ENCODE results near the gene GSTK1. TPM values are rescaled to one million over a fixed set of nuclear protein-coding genes. Genes with fewer than 3 reads are reported as not detected.

Gene GSTK1
- total and polyA plus RNA-seq, 4 donors, result 98.9 to 253 (median 187) TPM

DNA sequence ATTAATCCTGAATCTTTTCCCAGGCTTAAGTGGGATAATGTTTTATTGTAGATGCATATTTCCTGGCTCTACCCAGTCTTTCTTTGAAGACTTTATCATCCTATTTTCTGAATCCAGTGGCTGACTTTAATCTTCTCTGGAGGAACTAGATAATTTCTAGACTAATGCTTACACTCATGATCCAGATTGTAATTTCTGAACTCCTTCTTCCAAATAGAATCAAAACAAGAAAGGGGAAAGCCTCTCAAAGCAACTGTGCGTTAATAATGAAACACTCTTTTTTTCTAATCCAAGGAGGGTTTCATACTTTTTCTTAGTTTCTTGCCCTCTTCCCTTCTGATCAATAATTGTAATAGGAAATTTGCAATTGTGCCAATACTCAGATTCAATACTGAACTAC lies 8.0 kb downstream of the GSTK1 start:
- H3K9ac ChIP-seq (ENCODE audit: low read depth in 1 of 2, low read length in 2 of 2), result no peak overlapping the region
- no peak for TF ChIP-seq FOXA2 (IDR thresholded peaks at IDR 0.05)
- TF ChIP-seq REST (IDR thresholded peaks at IDR 0.05), result no peak
- TF ChIP-seq NR2F2 (IDR thresholded peaks at IDR 0.05), result no peak
- TF ChIP-seq FOXA1 (IDR thresholded peaks at IDR 0.05), result no peak
- no peak for TF ChIP-seq MAX (IDR thresholded peaks at IDR 0.05)
- no peak for TF ChIP-seq RAD21 (IDR thresholded peaks at IDR 0.05)
- TF ChIP-seq GABPA (IDR thresholded peaks at IDR 0.05 in 1 of 2, conservative IDR thresholded peaks at IDR 0.05 in 1 of 2), result no peak
- no peak for TF ChIP-seq TAF1 (conservative IDR thresholded peaks at IDR 0.05)
- TF ChIP-seq JUND (IDR thresholded peaks at IDR 0.05), result no peak
- TF ChIP-seq YY1 (IDR thresholded peaks at IDR 0.05), result no peak
- no peak for TF ChIP-seq HNF4A (conservative IDR thresholded peaks at IDR 0.05)
- TF ChIP-seq HNF4G (IDR thresholded peaks at IDR 0.05), result no peak
- no peak for TF ChIP-seq EGR1 (IDR thresholded peaks at IDR 0.05; ENCODE audit: low read depth in 2 of 2)
- no peaks in the 10 kb centered on the region for H3K9me3 ChIP-seq (ENCODE audit: control insufficient read depth in 4 of 4, low read length in 3 of 4)
- peaks cover 0 to 29% (median 19%) of the 10 kb centered on the region in 4 donors for H3K4me1 ChIP-seq (ENCODE audit: control insufficient read depth in 4 of 4, insufficient read depth in 4 of 4, low read length in 3 of 4)
- no peak overlapping the region for H3K27ac ChIP-seq (ENCODE audit: low read depth in 1 of 2, low read length in 2 of 2)
- H3K36me3 ChIP-seq (ENCODE audit: control insufficient read depth in 4 of 4, insufficient read depth in 3 of 4, low read depth in 1 of 4, low read length in 3 of 4), result peaks cover 1 to 29% (median 7%) of the 10 kb centered on the region in 4 donors
- DNase-seq (ENCODE audit: low spot score), result no peak
- 97% methylated on average over 1 of the region's 1 CpG for WGBS
- H3K4me3 ChIP-seq (ENCODE audit: low read depth in 1 of 3, low read length in 3 of 3), result no peak overlapping the region
- no peaks in the 10 kb centered on the region for H3K27me3 ChIP-seq (ENCODE audit: control insufficient read depth in 4 of 4, insufficient read depth in 4 of 4, low read length in 3 of 4)

- no peaks in the 10 kb centered on the region for H3K27me3 ChIP-seq (ENCODE audit: control insufficient read depth in 4 of 4, insufficient read depth in 4 of 4, low read length in 3 of 4)
- peaks cover 1 to 17% (median 1%) of the 10 kb centered on the region in 4 donors for H3K36me3 ChIP-seq (ENCODE audit: control insufficient read depth in 4 of 4, insufficient read depth in 3 of 4, low read depth in 1 of 4, low read length in 3 of 4)
- no peaks in the 10 kb centered on the region for H3K9me3 ChIP-seq (ENCODE audit: control insufficient read depth in 4 of 4, low read length in 3 of 4)
- no peak for DNase-seq (ENCODE audit: low spot score)
- H3K27ac ChIP-seq (ENCODE audit: low read depth in 1 of 2, low read length in 2 of 2), result no peak overlapping the region
- H3K4me3 ChIP-seq (ENCODE audit: low read depth in 1 of 3, low read length in 3 of 3), result no peak overlapping the region
- WGBS, result 96% methylated on average over 2 of the region's 2 CpGs
- H3K9ac ChIP-seq (ENCODE audit: low read depth in 1 of 2, low read length in 2 of 2), result no peak overlapping the region
- H3K4me1 ChIP-seq (ENCODE audit: control insufficient read depth in 4 of 4, insufficient read depth in 4 of 4, low read length in 3 of 4), result peaks cover 0 to 21% (median 16%) of the 10 kb centered on the region in 4 donors
- TF ChIP-seq SP1 (IDR thresholded peaks at IDR 0.05) (no peak), HNF4A (conservative IDR thresholded peaks at IDR 0.05) (no peak)
These were observed 9.6 kb downstream of the GSTK1 start for GRCh38 chr7:143272871-143273270.

- WGBS, result 56% methylated on average over 8 of the region's 8 CpGs
- peaks cover 0 to 9% (median 3%) of the 10 kb centered on the region in 4 donors for H3K4me1 ChIP-seq (ENCODE audit: control insufficient read depth in 4 of 4, insufficient read depth in 4 of 4, low read length in 3 of 4)
- H3K9me3 ChIP-seq (ENCODE audit: control insufficient read depth in 4 of 4, low read length in 3 of 4), result no peaks in the 10 kb centered on the region
- no peaks in the 10 kb centered on the region for H3K27me3 ChIP-seq (ENCODE audit: control insufficient read depth in 4 of 4, insufficient read depth in 4 of 4, low read length in 3 of 4)
- no peak overlapping the region for H3K27ac ChIP-seq (ENCODE audit: low read depth in 1 of 2, low read length in 2 of 2)
- no peak for TF ChIP-seq HNF4A (conservative IDR thresholded peaks at IDR 0.05)
- no peak for TF ChIP-seq JUND (IDR thresholded peaks at IDR 0.05)
- TF ChIP-seq GABPA (IDR thresholded peaks at IDR 0.05 in 1 of 2, conservative IDR thresholded peaks at IDR 0.05 in 1 of 2), result no peak
- no peak for TF ChIP-seq MAX (IDR thresholded peaks at IDR 0.05)
- peak; percentile 20 for TF ChIP-seq NR2F2 (IDR thresholded peaks at IDR 0.05)
- no peak for TF ChIP-seq TAF1 (conservative IDR thresholded peaks at IDR 0.05)
- no peak for TF ChIP-seq ATF3 (IDR thresholded peaks at IDR 0.05)
- no peak for DNase-seq (ENCODE audit: low spot score)
- H3K36me3 ChIP-seq (ENCODE audit: control insufficient read depth in 4 of 4, insufficient read depth in 3 of 4, low read depth in 1 of 4, low read length in 3 of 4), result no peaks in the 10 kb centered on the region
- no peak overlapping the region for H3K4me3 ChIP-seq (ENCODE audit: low read depth in 1 of 3, low read length in 3 of 3)
- peak overlapping the region in 1 of 2 donors; percentile 57 for H3K9ac ChIP-seq (ENCODE audit: low read depth in 1 of 2, low read length in 2 of 2)
These were observed 16.2 kb downstream of the GSTK1 start for GRCh38 chr7:143279186-143280098.
